AG09309 (cell line): ENCODE data around the gene TRAF3IP3.

Experiments
- DNase-seq: peaks from one replicate; pipeline ENCODE4 v3.0.0-alpha.2; 2010; ENCODE audit warnings: low read depth
- H3K4me3 ChIP-seq: 2 replicates; pipeline ENCODE4 v1.5.1; 2011; ENCODE audit warnings: mild to moderate bottlenecking, low read depth, low read length, moderate library complexity; ENCODE audit not compliant: control insufficient read depth
- TF ChIP-seq, protein P1 (sequence below): IDR thresholded peaks from 2 replicates; pipeline ENCODE4 v1.5.1; 2011; ENCODE audit warnings: mild to moderate bottlenecking, low read depth, low read length, inconsistent platforms; ENCODE audit not compliant: insufficient read depth, control insufficient read depth; ENCODE audit errors: missing control alignments

Gene TRAF3IP3

DNA sequence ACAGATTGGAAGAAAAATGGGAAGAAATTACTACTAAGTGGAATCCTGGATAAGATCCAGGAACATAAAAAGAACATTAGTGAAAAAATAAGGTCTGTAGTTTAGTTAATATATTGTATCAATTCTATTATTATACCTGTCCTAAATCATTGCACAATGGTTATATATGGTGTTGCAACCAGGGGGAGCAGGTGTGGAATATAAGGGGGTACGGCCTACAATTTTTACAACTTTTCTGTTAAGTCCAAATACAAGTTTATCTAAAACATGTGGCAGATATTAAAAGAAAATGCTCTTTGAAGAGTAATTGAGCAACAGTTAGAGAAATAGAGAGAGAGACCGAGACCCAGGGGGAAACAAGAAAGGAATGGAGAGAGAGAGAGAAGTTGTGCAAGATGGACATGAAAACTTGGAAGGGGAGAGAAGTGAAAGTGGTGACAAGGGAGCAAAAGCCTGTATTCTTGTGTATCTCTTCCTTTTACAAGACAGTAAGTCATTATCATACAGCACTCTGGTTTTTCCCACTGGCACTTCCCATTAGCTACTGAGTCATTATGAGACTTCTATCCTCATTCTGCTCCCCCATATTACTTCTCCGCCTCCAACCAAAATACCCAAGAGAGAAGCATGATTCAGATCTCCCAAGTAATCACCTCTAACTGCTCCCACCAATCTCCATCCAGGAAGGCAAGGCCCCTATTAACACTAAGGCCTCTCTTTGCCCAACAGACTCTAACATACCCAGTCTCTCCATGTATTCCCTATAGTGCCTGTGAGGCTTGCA lies 22.3 kb upstream of the TRAF3IP3 start:
- TF ChIP-seq, protein P1, sequence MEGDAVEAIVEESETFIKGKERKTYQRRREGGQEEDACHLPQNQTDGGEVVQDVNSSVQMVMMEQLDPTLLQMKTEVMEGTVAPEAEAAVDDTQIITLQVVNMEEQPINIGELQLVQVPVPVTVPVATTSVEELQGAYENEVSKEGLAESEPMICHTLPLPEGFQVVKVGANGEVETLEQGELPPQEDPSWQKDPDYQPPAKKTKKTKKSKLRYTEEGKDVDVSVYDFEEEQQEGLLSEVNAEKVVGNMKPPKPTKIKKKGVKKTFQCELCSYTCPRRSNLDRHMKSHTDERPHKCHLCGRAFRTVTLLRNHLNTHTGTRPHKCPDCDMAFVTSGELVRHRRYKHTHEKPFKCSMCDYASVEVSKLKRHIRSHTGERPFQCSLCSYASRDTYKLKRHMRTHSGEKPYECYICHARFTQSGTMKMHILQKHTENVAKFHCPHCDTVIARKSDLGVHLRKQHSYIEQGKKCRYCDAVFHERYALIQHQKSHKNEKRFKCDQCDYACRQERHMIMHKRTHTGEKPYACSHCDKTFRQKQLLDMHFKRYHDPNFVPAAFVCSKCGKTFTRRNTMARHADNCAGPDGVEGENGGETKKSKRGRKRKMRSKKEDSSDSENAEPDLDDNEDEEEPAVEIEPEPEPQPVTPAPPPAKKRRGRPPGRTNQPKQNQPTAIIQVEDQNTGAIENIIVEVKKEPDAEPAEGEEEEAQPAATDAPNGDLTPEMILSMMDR: no peak
- H3K4me3 ChIP-seq: no peak overlapping the region
- DNase-seq: peak; percentile 28

GRCh38 chr1:209736490-209737117 lies 19.2 kb upstream of the TRAF3IP3 start:
- H3K4me3 ChIP-seq: no peak overlapping the region
- TF ChIP-seq, protein P1: no peak
- DNase-seq: no peak

GRCh38 chr1:209737118-209737505 lies 18.7 kb upstream of the TRAF3IP3 start:
- TF ChIP-seq, protein P1: no peak
- no peak overlapping the region for H3K4me3 ChIP-seq
- no peak for DNase-seq

- no peak overlapping the region for H3K4me3 ChIP-seq
- TF ChIP-seq, protein P1: no peak
- no peak for DNase-seq
These were observed 17.6 kb upstream of the TRAF3IP3 start for GRCh38 chr1:209738270-209738669.

DNA sequence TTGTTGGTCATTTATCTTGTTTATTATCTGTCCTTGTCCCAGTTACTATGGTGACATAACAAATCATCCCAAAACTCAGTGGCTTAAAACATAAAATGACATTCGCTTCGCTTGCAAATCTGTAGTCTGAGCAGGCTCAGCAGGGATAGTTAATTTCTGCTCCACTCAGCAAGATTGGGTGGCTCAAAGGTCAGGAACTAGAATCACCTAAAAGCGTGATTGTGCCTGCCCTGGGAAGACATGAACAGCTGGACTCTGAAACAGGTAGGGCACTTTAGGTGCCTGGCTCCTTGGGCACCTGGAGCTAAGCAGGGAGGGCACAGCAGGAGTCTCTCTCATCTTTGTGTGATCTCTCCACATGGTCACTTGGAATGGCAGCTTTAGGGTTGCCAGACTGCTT lies 14.7 kb upstream of the TRAF3IP3 start:
- TF ChIP-seq, protein P1: no peak
- H3K4me3 ChIP-seq: no peak overlapping the region
- DNase-seq: no peak

DNA sequence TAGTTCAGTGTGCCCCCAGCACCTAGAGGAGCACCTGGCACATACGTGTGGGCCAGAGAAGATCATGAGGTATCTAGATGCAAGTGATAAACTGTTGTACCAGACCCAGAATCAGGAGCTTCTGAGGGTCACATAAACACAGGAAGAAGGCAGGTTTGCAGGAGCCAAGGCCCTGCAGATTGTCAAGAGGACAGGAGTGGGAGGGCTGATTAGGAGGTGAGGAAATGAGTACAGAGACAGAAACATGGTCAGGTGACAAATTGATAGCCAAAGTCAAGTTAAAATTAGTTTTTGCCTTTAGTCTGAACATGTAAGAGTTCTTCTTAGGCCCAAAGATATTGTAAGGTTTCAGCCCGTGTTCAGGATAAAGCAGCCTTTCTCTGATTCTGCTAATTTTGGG lies 14.0 kb upstream of the TRAF3IP3 start:
- H3K4me3 ChIP-seq: no peak overlapping the region
- no peak for DNase-seq
- TF ChIP-seq, protein P1: no peak
